Endothelial cell of umbilical vein (primary cell): ENCODE data around the gene LRR1. TPM values are rescaled to one million over a fixed set of nuclear protein-coding genes. Genes with fewer than 3 reads are reported as not detected.

ENCODE experiments used
- BruUV-seq: library from RNA; stranded (reverse); fragments of 400-500 nt; replicated peaks from 2 replicates; lab custom pipeline; 2021; lab: Mats Ljungman, UMichigan
- CTCF ChIA-PET: fragments of 300-600, 350-600 bp; sonication (Branson Sonifier 250); formaldehyde crosslinking; loops from one replicate; lab custom pipeline; 2021; ENCODE audit warnings: antibody characterized with exemption, inconsistent platforms; lab: Charles Lee
- POLR2A ChIA-PET: fragments of 300-600, 350-600 bp; sonication (Branson Sonifier 250); formaldehyde crosslinking; loops from one replicate; lab custom pipeline; 2021; ENCODE audit warnings: antibody characterized with exemption, inconsistent platforms; lab: Charles Lee
- DNase-seq: peaks from one replicate; pipeline ENCODE4 v3.0.0-alpha.2; 2011; ENCODE audit warnings: low read depth, low spot score
- FAIRE-seq: peaks from 2 replicates; lab custom pipeline; 2011; peaks lifted over from hg19 to GRCh38; lab: Jason Lieb, UNC
- H2AFZ ChIP-seq: 2 replicates; pipeline ENCODE4 v1.6.0; 2012; ENCODE audit warnings: low read depth, low read length, control low read depth, inconsistent platforms
- H3K27ac ChIP-seq: 2 replicates; pipeline ENCODE4 v1.5.1; 2011; ENCODE audit warnings: low read depth, mild to moderate bottlenecking, control low read depth, low read length, moderate library complexity; ENCODE audit not compliant: insufficient read depth
- H3K27me3 ChIP-seq, 2 experiments: 2 replicates each; pipeline versions ENCODE4 v1.6.0 to v1.6.1; 2011; ENCODE audit warnings: low read length in 2 of 2, mixed read lengths in 1 of 2; ENCODE audit not compliant: control insufficient read depth in 2 of 2, insufficient read depth in 2 of 2
- H3K36me3 ChIP-seq, 2 experiments: 2 replicates in 1 of 2; 3 replicates in 1 of 2; pipeline ENCODE4 v1.5.1; 2011; ENCODE audit warnings: low read length in 2 of 2, mild to moderate bottlenecking in 1 of 2, moderate library complexity in 1 of 2; ENCODE audit not compliant: control insufficient read depth in 2 of 2, insufficient read depth in 2 of 2; ENCODE audit errors: extremely low read depth in 1 of 2
- H3K4me1 ChIP-seq: 3 replicates; pipeline ENCODE4 v1.5.1; 2011; ENCODE audit warnings: mild to moderate bottlenecking, low read length; ENCODE audit not compliant: control insufficient read depth, insufficient read depth; ENCODE audit errors: extremely low read depth
- H3K4me2 ChIP-seq: 2 replicates; pipeline ENCODE4 v1.6.1; 2011; ENCODE audit warnings: low read length, control low read depth, mixed read lengths; ENCODE audit not compliant: insufficient read depth
- H3K4me3 ChIP-seq, 3 experiments: fragments of 200-600 bp in 1 of 3; sonication (generic), shearing (Covaris generic) in 1 of 3; replicated peaks in 1 of 3; 2 replicates each; pipeline ENCODE4 v1.5.1; 2011 to 2016; ENCODE audit warnings: control low read depth in 3 of 3, low read length in 3 of 3, mild to moderate bottlenecking in 2 of 3, inconsistent platforms in 1 of 3, low read depth in 1 of 3, moderate library complexity in 1 of 3; ENCODE audit not compliant: insufficient read depth in 1 of 3
- H3K79me2 ChIP-seq: 2 replicates; pipeline ENCODE4 v1.6.0; 2012; ENCODE audit warnings: low read length, inconsistent platforms; ENCODE audit not compliant: control insufficient read depth, insufficient read depth
- H3K9ac ChIP-seq: replicated peaks from 2 replicates; pipeline ENCODE3; 2011; ENCODE audit warnings: low read length, control low read depth; ENCODE audit not compliant: insufficient read depth; ENCODE audit errors: extremely low read depth
- H3K9me1 ChIP-seq: replicated peaks from 3 replicates; pipeline ENCODE4 v1.6.0; 2011; ENCODE audit warnings: mild to moderate bottlenecking, low read length; ENCODE audit not compliant: control insufficient read depth, insufficient read depth; ENCODE audit errors: extremely low read depth
- H3K9me3 ChIP-seq: replicated peaks from 2 replicates; pipeline ENCODE4 v1.5.1; 2012; ENCODE audit warnings: low read length, inconsistent platforms; ENCODE audit not compliant: control insufficient read depth, insufficient read depth
- H4K20me1 ChIP-seq: replicated peaks from 2 replicates; pipeline ENCODE3; 2011; ENCODE audit warnings: mild to moderate bottlenecking, low read length; ENCODE audit not compliant: control insufficient read depth, insufficient read depth; ENCODE audit errors: extremely low read depth
- CTCF ChIP-seq, 2 donors: IDR thresholded peaks; 1 replicate in 1 of 2; 2 replicates in 1 of 2; pipeline ENCODE4 v1.5.1; 2011; ENCODE audit warnings: low read length in 2 of 2, mild to moderate bottlenecking in 2 of 2, moderate library complexity in 2 of 2, control low read depth in 1 of 2, inconsistent platforms in 1 of 2, low read depth in 1 of 2; ENCODE audit not compliant: insufficient read depth in 1 of 2; ENCODE audit errors: extremely low read depth in 1 of 2
- EZH2 ChIP-seq: IDR thresholded peaks from 2 replicates; pipeline ENCODE4 v1.6.1; 2012; ENCODE audit warnings: borderline replicate concordance, low read depth, mild to moderate bottlenecking, moderate library complexity, low read length, inconsistent platforms; ENCODE audit not compliant: severe bottlenecking
- FOS ChIP-seq: IDR thresholded peaks from 2 replicates; pipeline ENCODE4 v1.6.1; 2011; ENCODE audit warnings: mild to moderate bottlenecking, low read length, moderate library complexity, borderline replicate concordance; ENCODE audit not compliant: insufficient read depth
- GATA2 ChIP-seq: IDR thresholded peaks from 2 replicates; pipeline ENCODE4 v1.7.0; 2011; ENCODE audit warnings: low read depth, mild to moderate bottlenecking, moderate library complexity, mixed read lengths, low read length; ENCODE audit not compliant: insufficient read length, insufficient read depth
- JUN ChIP-seq: IDR thresholded peaks from 2 replicates; pipeline ENCODE4 v1.6.1; 2011; ENCODE audit warnings: borderline replicate concordance, low read depth; ENCODE audit not compliant: insufficient read length, insufficient read depth
- MAX ChIP-seq: IDR thresholded peaks from 2 replicates; pipeline ENCODE4 v1.6.1; 2011; ENCODE audit not compliant: insufficient read depth, insufficient read length
- MYC ChIP-seq: IDR thresholded peaks from one replicate; pipeline ENCODE4 v1.6.1; 2011; ENCODE audit warnings: mild to moderate bottlenecking, low read depth, low read length
- POLR2A ChIP-seq: IDR thresholded peaks from 2 replicates; pipeline ENCODE4 v1.6.1; 2012; ENCODE audit warnings: low read depth, mild to moderate bottlenecking, control low read depth, low read length
- POLR2AphosphoS5 ChIP-seq: IDR thresholded peaks from 2 replicates; pipeline ENCODE4 v1.6.1; 2012; ENCODE audit warnings: low read depth, mild to moderate bottlenecking, control low read depth, low read length, moderate library complexity; ENCODE audit not compliant: insufficient read depth
- dilution Hi-C: fragments of 300-500 bp; cut with MboI; formaldehyde crosslinking; loops from one replicate; pipeline ENCODE4 v1.15.0; 2019; ENCODE audit warnings: low sequenced_read_pairs; ENCODE audit not compliant: extremely low pct_ligation_motif_present
- intact Hi-C: fragments of 100-400 bp; cut with micrococcal nuclease; formaldehyde crosslinking; loops from one replicate; pipeline ENCODE4 v1.10.0; 2022
- polyA plus RNA-seq, 4 experiments: library from polyadenylated mRNA; depleted of rRNA in 3 of 4; stranded (reverse) in 3 of 4; unstranded in 1 of 4; fragments of >200 nt; gene quantifications; 2 replicates each; pipeline versions ENCODE4 v1.2.1 to v1.2.3, GENCODE V29; 2011 to 2012; ENCODE audit warnings: missing spikeins in 1 of 4
- total RNA-seq: library from RNA; stranded (reverse); gene quantifications from 2 replicates; pipeline ENCODE4 v1.2.3, GENCODE V29; 2021

The LRR1 gene
- total and polyA plus RNA-seq, 2 donors (not counting 3 experiments of a cell fraction or from before 2014, with no cell fraction given): 17.7 to 30.9 TPM

GRCh38 chr14:49549446-49549845 is 49.3 kb upstream of the LRR1 start:
- no peak overlapping the region for H3K4me2 ChIP-seq
- intact Hi-C loops: no loop called here

More at GRCh38 chr14:49549446-49549845, 49.3 kb upstream of the LRR1 start:
- H4K20me1 ChIP-seq: no peaks in the 10 kb centered on the region
- no peaks in the 10 kb centered on the region for H3K36me3 ChIP-seq
- FAIRE-seq: no peak
- BruUV-seq: no TSS peak
- POLR2A ChIA-PET: no interaction called here
- H3K27ac ChIP-seq: no peak overlapping the region
- H3K9me3 ChIP-seq: no peaks in the 10 kb centered on the region
- no peak overlapping the region for H3K4me3 ChIP-seq
- H2AFZ ChIP-seq: no peak overlapping the region
- no peak for DNase-seq
- no peaks in the 10 kb centered on the region for H3K4me1 ChIP-seq
- H3K9ac ChIP-seq: no peak overlapping the region
- no peaks in the 10 kb centered on the region for H3K9me1 ChIP-seq
- H3K27me3 ChIP-seq: peaks cover 0 to 2% of the 10 kb centered on the region in 2 experiments
- dilution Hi-C loops: no loop called here
- CTCF ChIA-PET: interaction anchor here (0.9 to 6.1 kb wide), 4 partner anchors 11 to 88 kb away, joined by 3 to 119 read pairs (median 14); no protein-coding TSS in a partner anchor
- TF ChIP-seq POLR2AphosphoS5 (no peak), MYC (no peak), CTCF (IDR thresholded peaks at IDR 0.05; ENCODE audit: extremely low read depth in 1 of 2, insufficient read depth in 1 of 2, low read depth in 1 of 2, low read length in 2 of 2) (no peak), GATA2 (no peak), EZH2 (no peak), FOS (no peak), MAX (no peak), POLR2A (no peak), JUN (no peak)
- no peaks in the 10 kb centered on the region for H3K79me2 ChIP-seq
